ENCODE results near the gene SORT1. TPM values are rescaled to one million over a fixed set of nuclear protein-coding genes. Genes with fewer than 3 reads are reported as not detected.

Gene SORT1
- polyA plus RNA-seq, 1 of the 3 experiments (the other 2 are of a cell fraction), result 8.5 TPM

- Histone ChIP-seq H3K27me3 (ENCODE audit: insufficient read depth) (no peaks in the 10 kb centered on the region), H2AFZ (ENCODE audit: low read depth) (no peak overlapping the region), H3F3A (replicated peaks; ENCODE audit: insufficient read depth) (no peaks in the 10 kb centered on the region), H3K4me2 (no peak overlapping the region), H3K79me2 (ENCODE audit: insufficient read depth) (no peaks in the 10 kb centered on the region), H3K36me3 (replicated peaks in 1 of 2; ENCODE audit: control insufficient read depth in 1 of 2, insufficient read depth in 2 of 2, low read length in 1 of 2) (peaks cover 13 to 17% of the 10 kb centered on the region in 2 experiments), H3K9me3 (no peaks in the 10 kb centered on the region), H3K4me1 (ENCODE audit: control insufficient read depth in 1 of 2, insufficient read depth in 2 of 2, low read depth in 1 of 2, low read length in 1 of 2) (peaks cover 0 to 9% of the 10 kb centered on the region in 2 experiments; a peak in 2 of 4 replicates), H3K9ac (no peak overlapping the region), H3K9me2 (no peaks in the 10 kb centered on the region), H3K27ac (ENCODE audit: low read depth in 2 of 2, low read length in 1 of 2) (no peak overlapping the region), H4K20me1 (ENCODE audit: insufficient read depth) (no peaks in the 10 kb centered on the region), H3K4me3 (ENCODE audit: low read depth in 2 of 2, low read length in 1 of 2) (no peak overlapping the region)
- ChIA-PET CTCF (no interaction called here), POLR2A (no interaction called here)
- no peak for DNase-seq
- TF ChIP-seq GATA2 (CRISPR knock-in tag; IDR thresholded peaks at IDR 0.05) (no peak), MXI1 (IDR thresholded peaks at IDR 0.05; ENCODE audit: low read depth, low read length) (no peak), TAF1 (IDR thresholded peaks at IDR 0.05; ENCODE audit: borderline replicate concordance, low read depth, low read length) (no peak), IRF3 (IDR thresholded peaks at IDR 0.05; ENCODE audit: low read depth, low read length) (no peak), EZH2phosphoT487 (IDR thresholded peaks at IDR 0.05; ENCODE audit: borderline replicate concordance, low read depth) (no peak), YY1 (IDR thresholded peaks at IDR 0.05; ENCODE audit: low read depth) (no peak), REST (IDR thresholded peaks at IDR 0.05; ENCODE audit: low read depth, low read length) (no peak), RCOR1 (IDR thresholded peaks at IDR 0.05; ENCODE audit: low read length) (no peak)
- 96% methylated on average over 2 of the region's 2 CpGs for WGBS (ENCODE audit: low lambda C conversion rate)
Observed at GRCh38 chr1:109312246-109312645, 85.5 kb downstream of the SORT1 start.

- 76% methylated on average over 2 of the region's 2 CpGs for WGBS (ENCODE audit: low lambda C conversion rate)
- Histone ChIP-seq H3K4me2 (no peak overlapping the region), H3F3A (replicated peaks; ENCODE audit: insufficient read depth) (no peaks in the 10 kb centered on the region), H3K4me3 (ENCODE audit: low read depth in 2 of 2, low read length in 1 of 2) (no peak overlapping the region), H3K9me2 (no peaks in the 10 kb centered on the region), H3K79me2 (ENCODE audit: insufficient read depth) (no peaks in the 10 kb centered on the region), H3K27ac (ENCODE audit: low read depth in 2 of 2, low read length in 1 of 2) (no peak overlapping the region), H3K27me3 (ENCODE audit: insufficient read depth) (no peaks in the 10 kb centered on the region), H3K9ac (no peak overlapping the region), H3K9me3 (no peaks in the 10 kb centered on the region), H2AFZ (ENCODE audit: low read depth) (no peak overlapping the region), H3K4me1 (ENCODE audit: control insufficient read depth in 1 of 2, insufficient read depth in 2 of 2, low read depth in 1 of 2, low read length in 1 of 2) (peaks cover 0 to 10% of the 10 kb centered on the region in 2 experiments; a peak in 2 of 4 replicates), H3K36me3 (replicated peaks in 1 of 2; ENCODE audit: control insufficient read depth in 1 of 2, insufficient read depth in 2 of 2, low read length in 1 of 2) (peaks cover 10 to 11% of the 10 kb centered on the region in 2 experiments), H4K20me1 (ENCODE audit: insufficient read depth) (no peaks in the 10 kb centered on the region)
- CTCF ChIA-PET, result interaction anchor here (0.7 kb wide), 1 partner anchor 223 kb away, joined by 3 read pairs; no protein-coding TSS in a partner anchor
- no peak for TF ChIP-seq ELF1 (IDR thresholded peaks at IDR 0.05)
- DNase-seq, result no peak
- POLR2A ChIA-PET, result no interaction called here
Observed at GRCh38 chr1:109309347-109309746, 88.4 kb downstream of the SORT1 start.
